ENCODE measurements around the gene LILRB2.
"Not testable (repeated sequence)": the region's sequence is repeated elsewhere in the genome, so short reads cannot be mapped to it uniquely, and the experiment has no call there.

The LILRB2 gene

GRCh38 chr19:54247106-54247930 is 33.6 kb downstream of the LILRB2 start:
- Mint-ChIP-seq H3K9me3 (no peaks in the 10 kb centered on the region), H3K27me3 (ENCODE audit: low read depth) (peaks cover 12% of the 10 kb centered on the region), H3K36me3 (ENCODE audit: low read depth) (no peaks in the 10 kb centered on the region), H3K27ac (no peak overlapping the region), H3K4me1 (ENCODE audit: low read depth) (peaks cover 9% of the 10 kb centered on the region), H3K4me3 (peak overlapping the region; percentile 47)

DNA sequence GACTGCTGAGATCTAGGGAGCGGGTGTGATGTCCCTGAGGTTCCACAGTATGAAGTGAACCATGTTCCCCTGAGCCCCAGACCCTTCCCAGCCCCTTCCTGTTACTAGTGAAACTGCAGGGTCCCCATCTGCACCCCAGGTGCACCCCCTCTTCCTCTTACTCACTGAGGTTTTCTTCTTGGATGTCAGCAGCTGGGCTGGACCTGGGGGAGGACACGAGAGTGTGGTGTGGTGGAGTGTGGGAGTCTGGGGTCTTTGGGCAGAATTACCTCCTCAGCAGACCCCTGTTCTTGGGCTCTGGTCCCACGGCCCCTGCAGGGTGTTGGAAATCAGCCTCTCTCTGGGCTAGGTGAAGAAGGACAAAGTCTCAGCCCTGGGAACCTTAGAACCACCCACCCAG is 35.0 kb downstream of the LILRB2 start:
- Mint-ChIP-seq H3K36me3 (ENCODE audit: low read depth) (no peaks in the 10 kb centered on the region), H3K27ac (no peak overlapping the region), H3K9me3 (no peaks in the 10 kb centered on the region), H3K4me3 (no peak overlapping the region), H3K27me3 (ENCODE audit: low read depth) (peaks cover 12% of the 10 kb centered on the region), H3K4me1 (ENCODE audit: low read depth) (peaks cover 9% of the 10 kb centered on the region)

- not testable (repeated sequence) for H3K36me3 Mint-ChIP-seq (ENCODE audit: low read depth); H3K4me1 Mint-ChIP-seq (ENCODE audit: low read depth); H3K27me3 Mint-ChIP-seq (ENCODE audit: low read depth); H3K27ac Mint-ChIP-seq; H3K9me3 Mint-ChIP-seq; H3K4me3 Mint-ChIP-seq
These were observed 37.1 kb downstream of the LILRB2 start for GRCh38 chr19:54243809-54244208.

DNA sequence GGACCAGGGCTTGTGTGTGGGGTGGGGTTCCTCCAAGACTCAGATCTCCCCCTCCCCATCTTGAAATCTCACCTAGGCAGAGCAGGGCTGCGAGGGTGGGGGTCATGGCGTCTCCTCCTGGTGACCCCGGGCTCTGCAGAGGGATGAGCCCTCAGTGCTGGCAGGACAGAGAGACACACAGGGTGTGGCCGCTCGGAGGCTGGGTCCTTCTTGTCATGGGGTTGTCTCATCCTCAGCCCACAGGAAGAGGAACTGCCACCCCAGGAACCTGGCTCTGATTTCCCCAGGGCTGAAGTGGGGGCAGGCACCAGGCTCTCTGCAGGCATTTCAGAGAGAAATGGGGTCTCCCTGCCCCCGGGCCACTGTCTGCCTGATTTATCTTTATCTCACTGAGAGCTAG is 38.3 kb downstream of the LILRB2 start, which contains the start of gene LILRA6:
Gene LILRA6 (minus strand): TSS at position 145 of the 400 bp plus-strand sequence.
- H3K4me3 Mint-ChIP-seq; H3K9me3 Mint-ChIP-seq; H3K4me1 Mint-ChIP-seq (ENCODE audit: low read depth); H3K27me3 Mint-ChIP-seq (ENCODE audit: low read depth); H3K36me3 Mint-ChIP-seq (ENCODE audit: low read depth); H3K27ac Mint-ChIP-seq: not testable (repeated sequence)

DNA sequence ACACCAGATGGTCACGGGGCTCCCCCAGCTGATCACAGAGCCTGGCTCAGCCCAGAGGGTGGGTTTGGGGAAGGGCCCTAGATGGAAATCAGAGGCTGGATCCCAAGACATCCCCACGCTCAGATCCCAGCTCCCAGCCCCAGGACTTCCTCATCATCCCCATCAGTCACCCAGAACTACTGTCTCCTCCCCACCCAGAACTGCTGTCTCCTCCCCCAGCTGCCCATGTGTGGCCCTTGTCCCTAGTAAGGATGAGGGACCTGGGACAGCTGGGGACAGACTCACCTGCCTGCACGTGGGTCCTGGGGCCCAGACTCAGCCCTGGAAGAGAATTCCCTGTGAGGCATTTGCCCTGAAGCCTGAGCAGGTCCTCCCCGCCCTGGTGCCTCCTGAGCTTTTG is 38.7 kb downstream of the LILRB2 start:
- H3K27me3 Mint-ChIP-seq (ENCODE audit: low read depth); H3K27ac Mint-ChIP-seq; H3K4me1 Mint-ChIP-seq (ENCODE audit: low read depth); H3K36me3 Mint-ChIP-seq (ENCODE audit: low read depth); H3K9me3 Mint-ChIP-seq; H3K4me3 Mint-ChIP-seq: not testable (repeated sequence)

DNA sequence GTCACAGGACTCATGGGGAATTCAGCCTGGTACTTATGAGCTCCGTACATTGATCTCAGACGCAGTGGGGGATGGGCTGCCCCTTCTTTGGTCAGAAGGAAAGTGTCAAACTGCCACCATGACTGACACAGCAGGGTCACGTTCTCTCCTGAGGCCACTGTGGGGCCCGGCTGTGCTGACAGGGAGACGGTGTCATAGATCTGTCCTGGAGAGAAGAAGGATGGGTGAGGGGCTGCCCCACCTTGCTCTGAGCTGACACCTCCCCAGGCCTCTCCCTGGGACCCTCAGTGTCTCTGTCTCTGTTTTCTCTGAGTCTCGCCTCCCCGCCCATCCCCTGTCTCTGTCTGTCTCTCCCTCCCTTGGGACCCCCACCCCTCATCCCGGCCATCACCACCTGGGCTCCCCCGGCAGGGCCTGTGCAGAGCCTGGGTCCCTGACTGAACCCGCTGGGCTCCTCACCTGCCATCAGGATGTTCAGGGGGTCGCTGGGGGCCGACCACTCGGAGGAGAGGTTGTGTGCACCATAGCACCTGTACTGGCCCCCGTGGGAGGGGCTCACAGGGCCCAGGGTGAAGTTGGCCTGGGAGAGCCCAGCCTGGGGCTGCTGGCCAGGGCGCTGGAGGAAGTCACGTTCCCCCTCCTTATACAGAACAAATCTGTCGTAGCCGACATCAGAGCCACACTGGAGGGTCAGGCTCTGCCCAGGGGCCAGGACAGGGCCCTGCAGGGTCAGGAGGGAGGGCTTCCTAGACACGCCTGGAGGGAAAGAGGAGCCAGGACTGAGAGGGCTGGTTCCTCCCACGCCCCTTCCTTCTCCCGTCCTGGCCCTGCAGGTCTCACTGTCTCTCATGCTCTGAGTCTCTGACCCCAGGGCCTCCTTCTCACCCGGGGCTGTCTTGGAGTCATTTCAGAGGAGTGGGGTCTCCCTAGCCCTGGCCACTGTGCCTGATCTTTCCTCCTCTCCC is 40.3 kb downstream of the LILRB2 start:
- H3K27ac Mint-ChIP-seq; H3K9me3 Mint-ChIP-seq; H3K36me3 Mint-ChIP-seq (ENCODE audit: low read depth); H3K4me1 Mint-ChIP-seq (ENCODE audit: low read depth); H3K4me3 Mint-ChIP-seq: not testable (repeated sequence)
- peaks cover 11% of the 10 kb centered on the region for H3K27me3 Mint-ChIP-seq (ENCODE audit: low read depth)

DNA sequence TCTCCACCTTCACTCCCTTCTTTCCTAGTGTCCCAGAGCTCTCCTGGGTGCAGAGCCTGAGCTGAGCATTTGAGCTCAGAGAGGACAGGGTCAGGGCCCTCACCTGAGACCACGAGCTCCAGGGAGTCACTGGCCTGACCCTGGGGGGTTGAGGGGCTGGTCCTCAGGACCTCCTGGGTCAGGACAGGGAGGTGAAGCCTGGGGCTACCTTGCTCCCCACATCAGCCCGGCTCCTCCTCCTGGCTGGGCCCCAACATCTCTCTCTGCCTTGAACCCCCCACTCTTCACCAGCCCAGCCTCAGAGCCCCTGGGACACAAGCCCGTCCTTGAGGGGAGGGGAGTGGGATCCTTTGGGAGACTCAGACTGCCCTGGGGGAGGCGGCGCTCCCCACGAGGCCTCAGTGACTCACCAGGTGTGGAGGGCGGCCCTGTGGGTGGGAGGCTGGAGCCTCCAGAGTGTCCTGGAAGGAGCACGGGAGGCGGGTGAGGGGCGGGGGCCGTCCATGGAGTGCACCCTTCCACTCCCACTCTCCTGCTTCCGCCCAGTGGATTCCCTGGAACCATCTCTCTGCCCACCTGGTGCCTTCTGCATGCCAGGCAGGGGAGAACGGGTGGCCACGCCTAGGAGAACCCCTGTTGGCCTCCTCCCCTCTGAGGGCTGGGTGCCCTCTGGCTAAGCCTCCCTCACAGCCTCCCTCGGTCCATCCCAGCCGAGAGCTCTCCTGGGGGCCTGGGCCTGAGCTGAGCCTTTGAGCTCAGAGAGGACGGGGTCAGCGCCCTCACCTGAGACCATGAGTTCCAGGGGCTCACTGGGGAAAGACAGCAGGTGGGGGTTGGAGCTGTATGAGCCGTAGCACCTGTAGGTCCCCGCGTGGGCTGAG is 41.2 kb downstream of the LILRB2 start:
- not testable (repeated sequence) for H3K36me3 Mint-ChIP-seq (ENCODE audit: low read depth); H3K4me3 Mint-ChIP-seq; H3K9me3 Mint-ChIP-seq; H3K4me1 Mint-ChIP-seq (ENCODE audit: low read depth); H3K27ac Mint-ChIP-seq
- peaks cover 12% of the 10 kb centered on the region for H3K27me3 Mint-ChIP-seq (ENCODE audit: low read depth)

DNA sequence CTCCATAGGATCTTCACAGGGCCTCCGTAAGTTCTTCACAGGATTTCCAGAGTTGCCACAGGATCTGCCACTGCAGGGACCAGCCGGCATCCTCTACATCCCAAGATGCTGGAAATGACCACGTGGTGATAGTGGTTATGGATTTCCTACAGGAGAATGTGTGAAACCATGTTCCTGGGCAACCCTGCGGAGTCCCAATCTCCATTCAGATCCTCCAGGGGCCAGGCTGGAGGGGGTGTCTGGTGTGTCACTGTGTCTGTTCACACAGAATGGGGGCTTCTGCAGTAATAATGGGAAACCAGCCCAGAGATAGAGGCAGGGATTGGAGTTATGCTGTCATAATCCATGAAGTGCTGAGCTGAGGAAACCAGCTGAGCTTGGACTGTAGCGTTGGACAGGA is 47.0 kb downstream of the LILRB2 start:
- Mint-ChIP-seq H3K27ac (no peak overlapping the region), H3K4me3 (no peak overlapping the region), H3K27me3 (ENCODE audit: low read depth) (peaks cover 45% of the 10 kb centered on the region)

DNA sequence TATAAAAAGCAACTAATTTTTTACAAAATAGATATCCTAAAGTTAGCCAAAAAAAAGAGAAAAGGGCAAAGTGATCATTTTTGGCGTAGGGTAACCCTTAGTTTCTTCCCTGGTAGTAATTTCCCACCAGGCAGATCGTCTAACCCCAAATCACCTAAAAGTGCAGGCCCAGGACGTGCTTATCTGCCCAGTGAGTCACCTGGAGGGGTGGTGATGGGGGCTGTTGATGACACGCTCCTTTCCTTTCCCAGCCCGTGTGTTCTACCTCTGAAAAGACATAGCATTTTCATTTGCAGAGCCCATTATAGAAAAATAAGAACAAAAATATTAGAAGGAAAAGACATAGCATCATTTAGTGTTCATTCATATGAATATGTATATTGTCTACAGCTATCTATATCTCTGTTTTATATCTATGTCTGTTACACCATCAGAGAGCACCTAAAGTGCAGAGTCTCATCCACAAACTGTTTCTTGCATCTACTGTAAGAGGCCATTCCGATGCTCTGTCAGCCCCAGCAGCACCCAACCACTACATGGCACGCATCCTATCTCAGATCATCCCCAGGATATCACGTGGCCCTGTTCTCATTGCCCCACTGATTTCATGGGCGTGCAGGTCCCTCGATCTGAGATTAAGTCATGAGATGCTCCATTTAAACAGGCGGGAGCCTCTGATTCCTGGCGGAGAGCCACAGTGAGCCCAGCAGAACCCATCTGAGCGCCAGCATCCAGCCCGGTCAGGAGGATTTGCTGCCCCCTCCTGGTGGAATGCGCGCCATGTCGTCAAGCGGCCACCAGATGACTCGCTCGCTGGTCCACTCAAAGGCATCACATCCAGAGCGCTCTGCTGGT is 49.6 kb downstream of the LILRB2 start:
- peaks cover 8% of the 10 kb centered on the region for H3K4me1 Mint-ChIP-seq (ENCODE audit: low read depth)
- H3K9me3 Mint-ChIP-seq, result peaks cover 4% of the 10 kb centered on the region
- no peak overlapping the region for H3K27ac Mint-ChIP-seq
- H3K36me3 Mint-ChIP-seq (ENCODE audit: low read depth), result no peaks in the 10 kb centered on the region
- no peak overlapping the region for H3K4me3 Mint-ChIP-seq
- peaks cover 46% of the 10 kb centered on the region for H3K27me3 Mint-ChIP-seq (ENCODE audit: low read depth)

More for the DNA sequence above, 47.0 kb downstream of the LILRB2 start:
- Mint-ChIP-seq H3K36me3 (ENCODE audit: low read depth) (no peaks in the 10 kb centered on the region), H3K9me3 (no peaks in the 10 kb centered on the region), H3K4me1 (ENCODE audit: low read depth) (peaks cover 8% of the 10 kb centered on the region)

DNA sequence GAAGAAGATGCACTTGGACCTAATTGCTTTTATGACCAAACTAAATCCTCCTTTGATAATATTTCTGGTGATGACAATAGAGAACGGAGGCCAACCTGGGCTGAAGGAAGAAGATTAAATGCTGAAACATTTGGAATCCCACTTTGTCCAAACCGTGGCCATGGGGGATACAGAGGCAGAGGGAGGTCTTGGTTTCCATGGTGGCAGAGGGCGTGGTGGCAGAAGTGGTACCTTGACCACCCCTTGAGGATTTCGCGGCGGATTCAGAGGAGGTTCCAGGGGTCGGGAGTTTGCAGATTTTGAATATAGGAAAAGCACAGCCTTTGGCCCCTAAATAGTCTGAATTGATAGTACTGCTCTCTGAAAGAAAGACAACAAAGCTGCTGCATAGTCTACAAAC is 50.9 kb downstream of the LILRB2 start:
- no peak overlapping the region for H3K4me3 Mint-ChIP-seq
- peaks cover 8% of the 10 kb centered on the region for H3K4me1 Mint-ChIP-seq (ENCODE audit: low read depth)

GRCh38 chr19:54229146-54229545 is 51.8 kb downstream of the LILRB2 start:
- Mint-ChIP-seq H3K36me3 (ENCODE audit: low read depth) (no peaks in the 10 kb centered on the region), H3K4me1 (ENCODE audit: low read depth) (peaks cover 6% of the 10 kb centered on the region), H3K27me3 (ENCODE audit: low read depth) (peaks cover 36% of the 10 kb centered on the region), H3K27ac (no peak overlapping the region), H3K9me3 (peaks cover 4% of the 10 kb centered on the region), H3K4me3 (no peak overlapping the region)

More for the DNA sequence above, 50.9 kb downstream of the LILRB2 start:
- no peaks in the 10 kb centered on the region for H3K36me3 Mint-ChIP-seq (ENCODE audit: low read depth)
- H3K9me3 Mint-ChIP-seq, result peaks cover 4% of the 10 kb centered on the region
- no peak overlapping the region for H3K27ac Mint-ChIP-seq
- peaks cover 45% of the 10 kb centered on the region for H3K27me3 Mint-ChIP-seq (ENCODE audit: low read depth)

GRCh38 chr19:54224619-54225018 is 56.3 kb downstream of the LILRB2 start:
- H3K9me3 Mint-ChIP-seq; H3K27ac Mint-ChIP-seq; H3K4me1 Mint-ChIP-seq (ENCODE audit: low read depth); H3K4me3 Mint-ChIP-seq; H3K36me3 Mint-ChIP-seq (ENCODE audit: low read depth): not testable (repeated sequence)
- H3K27me3 Mint-ChIP-seq (ENCODE audit: low read depth), result peaks cover 15% of the 10 kb centered on the region

- H3K4me3 Mint-ChIP-seq; H3K36me3 Mint-ChIP-seq (ENCODE audit: low read depth); H3K4me1 Mint-ChIP-seq (ENCODE audit: low read depth); H3K27ac Mint-ChIP-seq; H3K9me3 Mint-ChIP-seq: not testable (repeated sequence)
- peaks cover 11% of the 10 kb centered on the region for H3K27me3 Mint-ChIP-seq (ENCODE audit: low read depth)
These were observed 57.0 kb downstream of the LILRB2 start for GRCh38 chr19:54223937-54224281.

All from T-helper 1 cell treated with Interleukin-12 subunit alpha and Interleukin-12 subunit beta and Interleukin-4 antibody, amounts not matched to agents 30 μg/mL and 1 μg/mL, for 36 hours (primary cell).